NCI-H510A (cell line): ENCODE data around the gene KIAA1755.
A peak's percentile ranks its signal among the peaks of the same experiment; 100 is the strongest.

ENCODE experiments used
- DNase-seq: peaks from one replicate; lab custom pipeline; 2025; lab: John Stamatoyannopoulos, UW

Gene KIAA1755, protein sequence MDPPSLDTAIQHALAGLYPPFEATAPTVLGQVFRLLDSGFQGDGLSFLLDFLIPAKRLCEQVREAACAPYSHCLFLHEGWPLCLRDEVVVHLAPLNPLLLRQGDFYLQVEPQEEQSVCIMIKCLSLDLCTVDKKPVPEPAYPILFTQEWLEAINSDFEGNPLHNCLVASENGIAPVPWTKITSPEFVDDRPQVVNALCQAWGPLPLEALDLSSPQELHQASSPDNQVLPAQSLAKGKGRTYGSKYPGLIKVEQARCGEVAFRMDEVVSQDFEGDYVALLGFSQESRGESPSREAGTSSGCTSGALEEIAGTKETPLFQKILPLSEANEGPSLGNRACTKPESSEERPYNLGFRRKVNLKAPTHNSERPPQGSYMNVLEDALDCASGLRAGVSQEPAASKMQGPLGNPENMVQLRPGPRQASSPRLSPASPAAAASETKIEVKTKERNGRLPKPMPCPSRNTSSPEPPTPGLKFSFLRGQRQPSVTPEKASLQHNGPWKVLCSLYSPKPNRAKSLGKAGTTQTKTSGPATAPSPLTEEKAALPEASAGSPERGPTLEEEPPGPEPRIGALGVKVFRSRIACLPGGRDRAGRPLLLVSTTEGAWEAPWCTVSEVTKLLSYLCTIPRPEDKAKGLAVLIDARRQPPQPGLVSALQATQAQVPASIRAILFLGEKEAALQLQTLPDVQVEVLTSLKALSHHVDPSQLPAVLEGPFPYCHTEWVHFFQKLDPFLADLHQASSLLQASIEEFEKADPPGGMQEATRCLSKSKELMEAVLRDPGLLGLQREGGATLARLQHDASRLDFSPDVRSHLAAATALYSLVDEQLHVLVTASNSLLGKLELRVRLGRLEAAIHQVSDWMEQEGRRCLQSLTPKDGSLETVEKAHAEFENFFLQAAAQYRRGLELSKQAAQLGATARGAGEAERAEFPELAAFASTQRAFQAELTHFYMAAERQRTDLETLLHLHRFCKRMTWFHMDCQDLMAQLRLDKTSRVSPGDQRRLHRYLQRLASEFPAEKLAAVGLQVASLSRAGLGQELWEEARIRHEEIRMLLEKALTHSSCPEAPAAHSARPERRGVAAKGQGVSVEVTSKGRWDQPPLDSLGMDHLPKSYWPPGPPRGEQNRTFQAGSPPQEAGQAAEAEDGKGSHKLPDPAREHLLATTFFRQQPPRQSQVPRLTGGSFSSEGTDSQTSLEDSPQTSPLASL

GRCh38 chr20:38260378-38261053, at the start of gene KIAA1755:
Gene KIAA1755 (minus strand): TSS chr20:38260735. CDS start chr20:38260500, 235 bp downstream.
- DNase-seq: no peak

DNA sequence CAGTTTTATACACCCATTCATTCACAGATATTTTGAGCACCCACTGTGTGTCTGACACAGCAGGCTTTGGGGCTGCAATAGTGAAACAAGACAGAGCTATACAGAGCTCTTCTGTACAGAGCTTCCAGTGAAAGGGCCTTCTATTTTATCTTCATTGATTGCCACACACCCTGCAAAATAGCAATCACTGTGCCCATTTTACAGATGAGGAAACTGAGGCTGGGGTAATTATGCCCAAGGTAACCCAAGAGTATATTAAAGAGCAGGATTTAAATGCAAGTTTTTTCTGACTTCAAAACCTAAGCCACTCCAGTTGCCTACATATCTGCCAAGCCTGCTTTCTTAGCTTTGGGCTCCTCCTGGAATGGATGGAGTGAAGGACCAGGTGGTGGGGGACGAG, 47.9 kb upstream of the KIAA1755 start:
- DNase-seq: no peak

GRCh38 chr20:38308047-38308438, 47.5 kb upstream of the KIAA1755 start:
- DNase-seq: no peak

- DNase-seq: no peak
Observed at GRCh38 chr20:38307371-38308046, 47.0 kb upstream of the KIAA1755 start.

DNA sequence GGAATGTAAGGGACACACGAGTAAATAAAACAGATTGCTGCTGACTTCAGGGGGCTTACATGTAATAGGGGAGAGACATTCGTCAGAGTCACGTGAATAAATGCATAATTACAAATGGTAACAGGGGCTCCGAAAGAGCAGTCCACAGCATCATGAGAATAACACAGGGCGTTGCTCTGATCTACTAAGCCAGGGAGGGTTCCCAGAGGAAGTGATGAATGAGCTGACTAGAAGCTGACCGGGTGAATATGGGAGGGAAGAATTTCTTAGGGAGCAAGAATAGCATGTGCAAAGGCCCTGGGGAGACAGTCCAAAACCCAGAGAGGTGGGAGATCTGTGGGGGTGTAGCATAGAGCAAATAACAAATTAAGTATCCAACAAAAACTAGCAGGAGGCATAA, 45.8 kb upstream of the KIAA1755 start:
- no peak for DNase-seq

DNA sequence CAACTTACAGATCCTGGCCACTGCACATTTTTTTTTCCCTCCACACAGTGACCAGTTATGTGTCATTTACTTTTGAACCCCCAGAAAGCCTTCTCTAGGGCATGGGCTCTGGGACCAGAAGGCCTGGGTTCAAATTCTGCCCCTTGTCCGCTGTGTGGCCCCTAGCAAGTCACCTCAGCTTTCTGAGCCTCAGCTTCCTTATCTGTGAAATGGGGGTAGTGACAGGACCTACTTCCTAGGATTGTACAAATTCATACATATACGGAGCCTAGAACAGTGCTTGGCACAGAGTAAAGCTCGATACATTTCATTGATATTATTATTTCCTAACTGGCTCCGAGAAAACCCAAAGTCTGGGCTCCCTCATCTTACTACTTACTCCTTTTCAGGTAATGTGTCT, 45.0 kb upstream of the KIAA1755 start:
- DNase-seq: no peak

DNA sequence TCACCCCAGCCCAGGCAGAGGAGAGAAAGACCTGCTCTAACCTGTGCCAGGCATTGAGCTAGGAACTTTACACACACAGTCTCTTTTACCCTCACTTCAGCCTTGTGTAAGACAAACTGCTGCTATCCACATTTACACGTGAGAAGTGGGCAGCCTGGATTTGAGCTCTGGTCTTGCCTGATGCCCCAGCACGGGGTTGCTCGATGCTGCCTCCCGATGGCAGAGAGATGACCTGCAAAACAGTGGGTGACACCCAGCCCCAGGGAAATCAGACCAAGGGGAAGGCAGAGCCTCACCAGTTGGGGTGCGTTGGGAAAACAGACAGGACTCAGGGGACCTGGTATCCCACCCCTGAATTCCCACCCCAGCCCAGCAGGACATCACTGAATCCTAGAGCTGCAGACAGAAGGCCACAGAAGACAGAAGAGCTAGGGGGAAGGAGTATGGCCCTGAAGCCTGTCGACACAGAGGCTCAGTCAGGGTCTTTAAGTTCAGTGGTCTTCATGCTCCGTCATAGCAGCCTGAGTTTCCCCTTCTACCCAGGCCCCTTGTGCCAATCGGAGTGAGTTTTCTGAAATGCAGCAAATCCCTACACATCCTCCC, 44.4 kb upstream of the KIAA1755 start:
- DNase-seq: no peak

GRCh38 chr20:38303908-38304379, 43.4 kb upstream of the KIAA1755 start, which contains the start of gene BPI:
Gene BPI (plus strand): TSS chr20:38304156. CDS start chr20:38304224, 68 bp downstream.
- no peak for DNase-seq

DNA sequence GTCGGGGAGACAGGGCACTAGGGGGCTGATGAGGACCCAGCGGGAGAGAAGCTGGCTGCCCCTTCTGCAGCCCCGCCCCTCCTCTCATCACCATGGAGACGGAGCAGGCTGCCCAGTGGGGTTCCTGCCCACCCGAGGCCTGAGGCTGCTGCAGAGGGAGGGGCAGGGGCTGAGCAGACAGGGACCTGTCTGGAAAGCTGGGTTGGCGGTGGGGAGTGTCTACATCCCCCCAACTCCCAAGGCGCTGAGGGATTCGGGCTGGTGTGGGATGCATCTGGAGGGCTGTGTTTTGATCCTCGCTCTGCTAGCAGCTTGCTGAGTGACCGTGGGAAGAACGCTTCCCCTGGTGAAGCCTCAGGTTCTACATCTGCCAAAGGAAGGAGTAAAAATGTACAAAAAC, 42.3 kb upstream of the KIAA1755 start:
- no peak for DNase-seq

GRCh38 chr20:38301309-38301708, 40.8 kb upstream of the KIAA1755 start:
- no peak for DNase-seq

GRCh38 chr20:38300438-38300837, 39.9 kb upstream of the KIAA1755 start:
- no peak for DNase-seq

- DNase-seq: peak; percentile 52
Observed at GRCh38 chr20:38299963-38300362, 39.4 kb upstream of the KIAA1755 start.

DNA sequence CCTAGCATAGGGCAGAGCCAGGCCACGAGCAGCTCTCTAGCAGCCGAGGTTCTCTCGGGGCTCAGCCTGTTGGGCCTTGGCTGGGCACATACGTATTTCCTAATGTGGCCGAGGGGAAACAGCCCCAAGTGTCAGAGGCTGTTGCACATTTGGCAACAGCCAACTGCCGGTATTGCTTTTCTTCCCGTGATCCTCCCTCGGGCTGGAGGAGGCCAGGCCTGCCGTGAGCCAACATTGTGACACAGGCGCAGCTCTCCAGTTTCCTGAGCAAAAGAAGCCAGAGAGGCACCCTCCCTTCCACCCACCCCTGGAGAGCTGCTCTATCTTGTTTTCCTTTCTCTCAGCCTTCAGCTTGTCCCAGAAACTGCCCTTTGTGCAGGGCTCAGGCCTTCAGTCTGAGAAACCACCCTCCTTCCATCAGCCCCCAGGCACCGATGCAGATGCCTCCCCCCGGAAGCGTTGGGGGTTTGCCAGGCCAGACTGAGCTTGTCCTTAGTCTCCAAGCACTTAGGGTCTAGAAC, 38.3 kb upstream of the KIAA1755 start:
- DNase-seq: no peak

- DNase-seq: no peak
Observed at GRCh38 chr20:38297916-38298674, 37.6 kb upstream of the KIAA1755 start.

- DNase-seq: no peak
Observed at GRCh38 chr20:38296433-38296832, 35.9 kb upstream of the KIAA1755 start.

GRCh38 chr20:38295811-38296210, 35.3 kb upstream of the KIAA1755 start:
- no peak for DNase-seq

DNA sequence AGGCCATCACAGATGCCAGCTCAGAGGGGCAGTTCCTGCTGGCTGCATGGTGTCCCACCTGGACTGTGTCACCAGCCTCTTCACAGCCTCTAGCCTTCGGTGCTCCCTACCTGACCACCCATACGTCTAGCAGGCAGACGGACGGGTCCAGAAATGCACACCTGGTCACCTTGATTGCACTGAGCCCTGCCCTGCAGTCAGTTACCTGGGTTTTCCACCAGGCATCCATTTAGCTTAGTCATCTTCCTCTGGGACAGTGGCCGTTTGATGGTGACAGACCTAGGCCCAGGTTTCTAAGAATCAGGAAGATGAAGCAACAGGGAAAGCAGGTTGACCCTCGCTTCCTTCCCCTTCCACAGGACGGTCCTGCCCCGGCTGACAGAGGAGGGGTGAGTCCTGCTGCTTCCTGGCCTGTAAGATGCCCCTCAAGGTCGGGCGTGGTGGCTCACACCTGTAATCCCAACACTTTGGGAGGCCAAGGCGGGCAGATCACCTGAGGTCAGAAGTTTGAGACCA, 33.6 kb upstream of the KIAA1755 start:
- no peak for DNase-seq

DNA sequence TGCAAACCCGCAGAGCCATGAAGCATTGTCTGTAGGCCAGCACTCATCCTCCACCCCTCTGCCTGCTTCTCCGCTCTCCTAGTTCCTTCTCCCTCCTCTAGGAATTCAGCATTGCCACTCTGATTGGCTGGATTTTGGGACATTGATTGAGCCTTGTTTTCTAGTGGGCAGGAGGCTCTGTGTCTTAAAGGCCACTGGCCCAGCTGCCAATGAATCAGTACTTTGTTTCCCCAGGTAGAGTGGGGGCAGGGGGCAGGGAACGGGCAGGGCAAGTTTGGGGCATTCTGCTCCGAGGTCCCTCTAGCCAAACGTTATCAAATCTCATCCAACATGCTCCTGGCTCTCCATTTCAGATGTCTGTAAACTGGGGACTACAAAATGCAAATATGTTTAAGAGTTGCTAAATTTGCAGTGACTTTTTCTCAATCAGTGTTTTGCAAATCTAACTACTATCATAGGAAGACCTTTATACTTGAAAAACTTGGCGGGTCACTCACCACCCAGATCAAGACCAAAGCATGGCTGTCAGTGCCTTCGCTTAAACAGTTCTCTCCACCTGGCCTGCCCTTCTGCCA, 33.0 kb upstream of the KIAA1755 start:
- DNase-seq: no peak

- DNase-seq: no peak
Observed at GRCh38 chr20:38291966-38292365, 31.4 kb upstream of the KIAA1755 start.
